HEK293 (cell line): ENCODE data around the gene CYP2S1.

Experiments used
- CTCF ChIA-PET: fragments of 350-600 bp; formaldehyde crosslinking; extraction: SDS; loops from one replicate; lab custom pipeline; 2021; ENCODE audit warnings: antibody characterized with exemption; lab: Yijun Ruan, JAX
- POLR2A ChIA-PET: fragments of 300-600 bp; formaldehyde crosslinking; extraction: SDS; loops from one replicate; lab custom pipeline; 2020; ENCODE audit warnings: antibody characterized with exemption, inconsistent platforms; lab: Yijun Ruan, JAX
- H3K27ac ChIP-seq: fragments of 200-500 bp; sonication (Bioruptor generic); 2 replicates; pipeline ENCODE4 v1.5.1; 2014; ENCODE audit warnings: low read depth, low read length, control low read depth, inconsistent platforms; ENCODE audit errors: extremely low read depth
- H3K36me3 ChIP-seq, 2 experiments: fragments of 200-500 bp in 1 of 2; sonication (Bioruptor generic) in 1 of 2; 1 replicate in 1 of 2; 2 replicates in 1 of 2; pipeline ENCODE4 v1.5.1; 2014 to 2017; ENCODE audit warnings: inconsistent platforms in 2 of 2, low read length in 2 of 2; ENCODE audit not compliant: control insufficient read depth in 2 of 2, insufficient read depth in 1 of 2
- H3K4me1 ChIP-seq: fragments of 200-500 bp; sonication (Bioruptor generic); 2 replicates; pipeline ENCODE4 v1.5.1; 2014; ENCODE audit warnings: mild to moderate bottlenecking, low read length, inconsistent platforms; ENCODE audit not compliant: control insufficient read depth, insufficient read depth
- H3K4me3 ChIP-seq: 2 replicates; pipeline ENCODE4 v1.5.1; 2011; ENCODE audit warnings: low read depth, mild to moderate bottlenecking, control low read depth, low read length, moderate library complexity
- H3K9me3 ChIP-seq: fragments of 200-500 bp; sonication (Bioruptor generic); 2 replicates; pipeline ENCODE4 v1.5.1; 2014; ENCODE audit warnings: low read depth, low read length, inconsistent platforms; ENCODE audit not compliant: control insufficient read depth, insufficient read depth
- GLIS2 ChIP-seq: fragments of 450-650 bp; formaldehyde crosslinking; IDR thresholded peaks from 2 replicates; pipeline ENCODE4 v1.5.1; 2016; ENCODE audit warnings: missing biosample characterization, missing genetic modification characterization
- KLF7 ChIP-seq: fragments of 450-650 bp; formaldehyde crosslinking; IDR thresholded peaks from 2 replicates; pipeline ENCODE4 v1.5.1; 2016; ENCODE audit warnings: missing biosample characterization, missing genetic modification characterization, borderline replicate concordance
- RBAK ChIP-seq: fragments of 450-650 bp; formaldehyde crosslinking; IDR thresholded peaks from 2 replicates; pipeline ENCODE4 v1.5.1; 2016; ENCODE audit warnings: missing biosample characterization, missing genetic modification characterization
- ZBTB7A ChIP-seq: fragments of 450-650 bp; formaldehyde crosslinking; IDR thresholded peaks from 2 replicates; pipeline ENCODE4 v1.5.1; 2016; ENCODE audit warnings: low read depth, missing biosample characterization, missing genetic modification characterization
- ZNF202 ChIP-seq: fragments of 450-650 bp; formaldehyde crosslinking; IDR thresholded peaks from 2 replicates; pipeline ENCODE4 v1.5.1; 2016; ENCODE audit warnings: missing biosample characterization, missing genetic modification characterization, borderline replicate concordance
- ZNF350 ChIP-seq: fragments of 450-650 bp; formaldehyde crosslinking; IDR thresholded peaks from 2 replicates; pipeline ENCODE4 v1.5.0; 2017; ENCODE audit warnings: missing biosample characterization, mild to moderate bottlenecking, missing genetic modification characterization
- ZNF354C ChIP-seq: fragments of 450-650 bp; formaldehyde crosslinking; IDR thresholded peaks from 2 replicates; pipeline ENCODE4 v1.5.1; 2016; ENCODE audit warnings: missing biosample characterization, missing genetic modification characterization, low read depth, borderline replicate concordance
- ZNF416 ChIP-seq: fragments of 450-650 bp; formaldehyde crosslinking; IDR thresholded peaks from 2 replicates; pipeline ENCODE4 v1.5.1; 2016; ENCODE audit warnings: missing biosample characterization, missing genetic modification characterization
- ZNF600 ChIP-seq: fragments of 450-650 bp; formaldehyde crosslinking; IDR thresholded peaks from 2 replicates; pipeline ENCODE4 v1.5.1; 2016; ENCODE audit warnings: missing biosample characterization, missing genetic modification characterization
- ZNF621 ChIP-seq: fragments of 450-650 bp; formaldehyde crosslinking; IDR thresholded peaks from 2 replicates; pipeline ENCODE4 v1.5.1; 2017; ENCODE audit warnings: missing biosample characterization, missing genetic modification characterization
- ZNF660 ChIP-seq: fragments of 450-650 bp; IDR thresholded peaks from 2 replicates; pipeline ENCODE4 v1.5.1; 2018; ENCODE audit warnings: missing biosample characterization, mild to moderate bottlenecking, missing genetic modification characterization
- ZNF664 ChIP-seq: fragments of 450-650 bp; formaldehyde crosslinking; IDR thresholded peaks from 2 replicates; pipeline ENCODE4 v1.5.1; 2016; ENCODE audit warnings: missing biosample characterization, missing genetic modification characterization
- TF ChIP-seq, protein P1 (sequence below): fragments of 450-650 bp; formaldehyde crosslinking; IDR thresholded peaks from 2 replicates; pipeline ENCODE4 v1.5.1; 2016; ENCODE audit warnings: missing biosample characterization, missing genetic modification characterization, low read depth
- TF ChIP-seq, protein P2 (sequence below): fragments of 450-650 bp; formaldehyde crosslinking; IDR thresholded peaks from 2 replicates; pipeline ENCODE4 v1.5.1; 2016; ENCODE audit warnings: missing biosample characterization, missing genetic modification characterization
- TF ChIP-seq, protein P3 (sequence below): fragments of 450-650 bp; formaldehyde crosslinking; IDR thresholded peaks from 2 replicates; pipeline ENCODE4 v1.5.1; 2016; ENCODE audit warnings: missing biosample characterization, missing genetic modification characterization
- TF ChIP-seq, protein P4 (sequence below): fragments of 450-650 bp; formaldehyde crosslinking; IDR thresholded peaks from 2 replicates; pipeline ENCODE4 v1.5.1; 2016; ENCODE audit warnings: missing biosample characterization, missing genetic modification characterization
- TF ChIP-seq, protein P5 (sequence below): fragments of 450-650 bp; formaldehyde crosslinking; IDR thresholded peaks from 2 replicates; pipeline ENCODE4 v1.5.1; 2016; ENCODE audit warnings: missing biosample characterization, missing genetic modification characterization

CYP2S1 gene

DNA sequence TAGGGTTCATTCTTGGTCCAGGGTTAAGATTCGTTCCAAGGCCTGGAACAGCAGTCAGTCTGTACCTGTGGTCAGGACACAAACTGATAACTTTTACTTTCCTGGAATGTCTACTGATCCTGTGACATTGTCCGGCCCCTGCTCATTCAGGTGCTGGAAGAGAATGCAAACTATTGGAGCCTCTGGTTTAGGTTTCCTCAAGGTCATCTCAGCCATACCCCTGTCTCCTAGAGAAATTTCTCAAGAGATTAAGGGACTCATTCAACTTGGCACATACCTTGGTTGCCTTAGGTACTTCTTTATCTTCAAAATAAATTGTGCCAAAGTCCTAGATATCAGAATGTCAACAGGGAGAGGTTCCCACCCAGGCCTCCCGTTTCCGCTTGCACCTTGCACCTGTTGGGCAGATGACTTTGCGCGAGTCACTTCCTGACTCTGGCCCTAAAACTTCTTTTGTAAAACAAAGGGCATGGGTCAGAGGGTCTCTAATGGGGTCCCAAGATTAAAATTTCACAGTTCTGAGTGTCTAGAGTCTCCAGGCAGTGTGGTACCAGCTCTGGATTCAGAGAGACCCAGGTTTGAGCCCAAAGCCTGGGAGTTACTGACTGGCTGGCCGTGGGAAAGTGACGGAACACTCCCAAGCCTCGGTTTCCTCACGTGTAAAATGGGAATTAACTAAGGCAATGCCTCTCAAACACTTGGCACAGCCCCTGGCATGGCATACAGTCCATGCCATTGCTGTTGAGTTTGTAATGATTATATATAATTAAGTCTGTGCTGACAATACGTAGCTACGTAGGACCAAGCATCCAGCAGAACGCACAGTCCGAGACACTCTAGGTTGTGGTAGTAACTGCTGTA lies 25.8 kb upstream of the CYP2S1 start:
- ChIA-PET CTCF (interaction anchor here (0.7 to 1.4 kb wide), 2 partner anchors 9 to 22 kb away, joined by 3 to 7 read pairs; no protein-coding TSS in a partner anchor), POLR2A (no interaction called here)
- Histone ChIP-seq H3K9me3 (no peaks in the 10 kb centered on the region), H3K36me3 (no peaks in the 10 kb centered on the region), H3K4me3 (no peak overlapping the region), H3K4me1 (peaks cover 2% of the 10 kb centered on the region; the same call in 1 of the 2 replicates), H3K27ac (no peak overlapping the region)
- TF ChIP-seq, protein P1, sequence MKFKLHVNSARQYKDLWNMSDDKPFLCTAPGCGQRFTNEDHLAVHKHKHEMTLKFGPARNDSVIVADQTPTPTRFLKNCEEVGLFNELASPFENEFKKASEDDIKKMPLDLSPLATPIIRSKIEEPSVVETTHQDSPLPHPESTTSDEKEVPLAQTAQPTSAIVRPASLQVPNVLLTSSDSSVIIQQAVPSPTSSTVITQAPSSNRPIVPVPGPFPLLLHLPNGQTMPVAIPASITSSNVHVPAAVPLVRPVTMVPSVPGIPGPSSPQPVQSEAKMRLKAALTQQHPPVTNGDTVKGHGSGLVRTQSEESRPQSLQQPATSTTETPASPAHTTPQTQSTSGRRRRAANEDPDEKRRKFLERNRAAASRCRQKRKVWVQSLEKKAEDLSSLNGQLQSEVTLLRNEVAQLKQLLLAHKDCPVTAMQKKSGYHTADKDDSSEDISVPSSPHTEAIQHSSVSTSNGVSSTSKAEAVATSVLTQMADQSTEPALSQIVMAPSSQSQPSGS (tag by site-specific recombination) = no peak
- TF ChIP-seq ZNF202 (tag by site-specific recombination) (no peak), ZNF660 (tag by site-specific recombination) (no peak), ZNF621 (tag by site-specific recombination) (no peak), KLF7 (tag by site-specific recombination) (no peak), ZNF416 (tag by site-specific recombination) (no peak), ZNF600 (tag by site-specific recombination) (no peak), ZNF664 (no peak), ZBTB7A (tag by site-specific recombination) (no peak), ZNF350 (tag by site-specific recombination) (no peak), RBAK (tag by site-specific recombination) (no peak), ZNF354C (tag by site-specific recombination) (no peak), GLIS2 (tag by site-specific recombination) (no peak)
- TF ChIP-seq, protein P2, sequence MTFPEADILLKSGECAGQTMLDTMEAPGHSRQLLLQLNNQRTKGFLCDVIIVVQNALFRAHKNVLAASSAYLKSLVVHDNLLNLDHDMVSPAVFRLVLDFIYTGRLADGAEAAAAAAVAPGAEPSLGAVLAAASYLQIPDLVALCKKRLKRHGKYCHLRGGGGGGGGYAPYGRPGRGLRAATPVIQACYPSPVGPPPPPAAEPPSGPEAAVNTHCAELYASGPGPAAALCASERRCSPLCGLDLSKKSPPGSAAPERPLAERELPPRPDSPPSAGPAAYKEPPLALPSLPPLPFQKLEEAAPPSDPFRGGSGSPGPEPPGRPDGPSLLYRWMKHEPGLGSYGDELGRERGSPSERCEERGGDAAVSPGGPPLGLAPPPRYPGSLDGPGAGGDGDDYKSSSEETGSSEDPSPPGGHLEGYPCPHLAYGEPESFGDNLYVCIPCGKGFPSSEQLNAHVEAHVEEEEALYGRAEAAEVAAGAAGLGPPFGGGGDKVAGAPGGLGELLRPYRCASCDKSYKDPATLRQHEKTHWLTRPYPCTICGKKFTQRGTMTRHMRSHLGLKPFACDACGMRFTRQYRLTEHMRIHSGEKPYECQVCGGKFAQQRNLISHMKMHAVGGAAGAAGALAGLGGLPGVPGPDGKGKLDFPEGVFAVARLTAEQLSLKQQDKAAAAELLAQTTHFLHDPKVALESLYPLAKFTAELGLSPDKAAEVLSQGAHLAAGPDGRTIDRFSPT (tag by site-specific recombination) = no peak
- TF ChIP-seq, protein P3, sequence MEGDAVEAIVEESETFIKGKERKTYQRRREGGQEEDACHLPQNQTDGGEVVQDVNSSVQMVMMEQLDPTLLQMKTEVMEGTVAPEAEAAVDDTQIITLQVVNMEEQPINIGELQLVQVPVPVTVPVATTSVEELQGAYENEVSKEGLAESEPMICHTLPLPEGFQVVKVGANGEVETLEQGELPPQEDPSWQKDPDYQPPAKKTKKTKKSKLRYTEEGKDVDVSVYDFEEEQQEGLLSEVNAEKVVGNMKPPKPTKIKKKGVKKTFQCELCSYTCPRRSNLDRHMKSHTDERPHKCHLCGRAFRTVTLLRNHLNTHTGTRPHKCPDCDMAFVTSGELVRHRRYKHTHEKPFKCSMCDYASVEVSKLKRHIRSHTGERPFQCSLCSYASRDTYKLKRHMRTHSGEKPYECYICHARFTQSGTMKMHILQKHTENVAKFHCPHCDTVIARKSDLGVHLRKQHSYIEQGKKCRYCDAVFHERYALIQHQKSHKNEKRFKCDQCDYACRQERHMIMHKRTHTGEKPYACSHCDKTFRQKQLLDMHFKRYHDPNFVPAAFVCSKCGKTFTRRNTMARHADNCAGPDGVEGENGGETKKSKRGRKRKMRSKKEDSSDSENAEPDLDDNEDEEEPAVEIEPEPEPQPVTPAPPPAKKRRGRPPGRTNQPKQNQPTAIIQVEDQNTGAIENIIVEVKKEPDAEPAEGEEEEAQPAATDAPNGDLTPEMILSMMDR (tag by site-specific recombination) = no peak
- TF ChIP-seq, protein P4, sequence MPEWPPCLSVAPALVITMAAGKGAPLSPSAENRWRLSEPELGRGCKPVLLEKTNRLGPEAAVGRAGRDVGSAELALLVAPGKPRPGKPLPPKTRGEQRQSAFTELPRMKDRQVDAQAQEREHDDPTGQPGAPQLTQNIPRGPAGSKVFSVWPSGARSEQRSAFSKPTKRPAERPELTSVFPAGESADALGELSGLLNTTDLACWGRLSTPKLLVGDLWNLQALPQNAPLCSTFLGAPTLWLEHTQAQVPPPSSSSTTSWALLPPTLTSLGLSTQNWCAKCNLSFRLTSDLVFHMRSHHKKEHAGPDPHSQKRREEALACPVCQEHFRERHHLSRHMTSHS (tag by site-specific recombination) = no peak
- TF ChIP-seq, protein P5, sequence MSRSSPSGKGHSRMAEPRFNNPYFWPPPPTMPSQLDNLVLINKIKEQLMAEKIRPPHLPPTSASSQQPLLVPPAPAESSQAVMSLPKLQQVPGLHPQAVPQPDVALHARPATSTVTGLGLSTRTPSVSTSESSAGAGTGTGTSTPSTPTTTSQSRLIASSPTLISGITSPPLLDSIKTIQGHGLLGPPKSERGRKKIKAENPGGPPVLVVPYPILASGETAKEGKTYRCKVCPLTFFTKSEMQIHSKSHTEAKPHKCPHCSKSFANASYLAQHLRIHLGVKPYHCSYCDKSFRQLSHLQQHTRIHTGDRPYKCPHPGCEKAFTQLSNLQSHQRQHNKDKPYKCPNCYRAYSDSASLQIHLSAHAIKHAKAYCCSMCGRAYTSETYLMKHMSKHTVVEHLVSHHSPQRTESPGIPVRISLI (tag by site-specific recombination) = no peak
